ENCODE results near the gene GOLGA6L10. TPM values are rescaled to one million over a fixed set of nuclear protein-coding genes. Genes with fewer than 3 reads are reported as not detected.
"Not testable (repeated sequence)": the region's sequence is repeated elsewhere in the genome, so short reads cannot be mapped to it uniquely, and the experiment has no call there.

The GOLGA6L10 gene
- total RNA-seq, 2 experiments from 2014 or later: 0.95 to 1.1 TPM

GRCh38 chr15:82335006-82335405 lies 14.3 kb downstream of the GOLGA6L10 start:
- H3K27ac Mint-ChIP-seq; H3K27me3 Mint-ChIP-seq; DNase-seq; H3K4me1 Mint-ChIP-seq; POLR2A ChIA-PET; H3K9me3 Mint-ChIP-seq; CTCF ChIA-PET; H3K4me3 Mint-ChIP-seq; H3K36me3 Mint-ChIP-seq (ENCODE audit: low read depth): not testable (repeated sequence)

GRCh38 chr15:82334554-82334932 lies 14.7 kb downstream of the GOLGA6L10 start:
- DNase-seq; CTCF ChIA-PET; H3K4me3 Mint-ChIP-seq; H3K27ac Mint-ChIP-seq; H3K36me3 Mint-ChIP-seq (ENCODE audit: low read depth); H3K4me1 Mint-ChIP-seq; H3K9me3 Mint-ChIP-seq; POLR2A ChIA-PET; H3K27me3 Mint-ChIP-seq: not testable (repeated sequence)

- H3K27me3 Mint-ChIP-seq; H3K9me3 Mint-ChIP-seq; H3K36me3 Mint-ChIP-seq (ENCODE audit: low read depth); H3K27ac Mint-ChIP-seq; H3K4me3 Mint-ChIP-seq; POLR2A ChIA-PET; H3K4me1 Mint-ChIP-seq; DNase-seq; CTCF ChIA-PET: not testable (repeated sequence)
Observed at GRCh38 chr15:82333603-82334553, 15.4 kb downstream of the GOLGA6L10 start.

- H3K27me3 Mint-ChIP-seq; H3K9me3 Mint-ChIP-seq; CTCF ChIA-PET; H3K4me1 Mint-ChIP-seq; H3K36me3 Mint-ChIP-seq (ENCODE audit: low read depth); POLR2A ChIA-PET; H3K4me3 Mint-ChIP-seq; H3K27ac Mint-ChIP-seq; DNase-seq: not testable (repeated sequence)
Observed at GRCh38 chr15:82332711-82333602, 16.3 kb downstream of the GOLGA6L10 start.

- DNase-seq; CTCF ChIA-PET; H3K4me1 Mint-ChIP-seq; H3K9me3 Mint-ChIP-seq; H3K27ac Mint-ChIP-seq; H3K36me3 Mint-ChIP-seq (ENCODE audit: low read depth); H3K4me3 Mint-ChIP-seq; POLR2A ChIA-PET; H3K27me3 Mint-ChIP-seq: not testable (repeated sequence)
Observed at GRCh38 chr15:82331576-82332304, 17.5 kb downstream of the GOLGA6L10 start.

GRCh38 chr15:82330921-82331320 lies 18.4 kb downstream of the GOLGA6L10 start:
- H3K4me3 Mint-ChIP-seq; H3K27me3 Mint-ChIP-seq; POLR2A ChIA-PET; H3K9me3 Mint-ChIP-seq; DNase-seq; CTCF ChIA-PET; H3K27ac Mint-ChIP-seq; H3K36me3 Mint-ChIP-seq (ENCODE audit: low read depth); H3K4me1 Mint-ChIP-seq: not testable (repeated sequence)

GRCh38 chr15:82329039-82329438 lies 20.2 kb downstream of the GOLGA6L10 start:
- POLR2A ChIA-PET; H3K27me3 Mint-ChIP-seq; H3K4me1 Mint-ChIP-seq; H3K36me3 Mint-ChIP-seq (ENCODE audit: low read depth); DNase-seq; H3K9me3 Mint-ChIP-seq; H3K4me3 Mint-ChIP-seq; CTCF ChIA-PET; H3K27ac Mint-ChIP-seq: not testable (repeated sequence)

- H3K9me3 Mint-ChIP-seq; H3K4me1 Mint-ChIP-seq; H3K27ac Mint-ChIP-seq; H3K4me3 Mint-ChIP-seq; CTCF ChIA-PET; H3K36me3 Mint-ChIP-seq (ENCODE audit: low read depth); DNase-seq; POLR2A ChIA-PET; H3K27me3 Mint-ChIP-seq: not testable (repeated sequence)
Observed at GRCh38 chr15:82327372-82327771, 21.9 kb downstream of the GOLGA6L10 start.

GRCh38 chr15:82326896-82327295 lies 22.4 kb downstream of the GOLGA6L10 start:
- H3K27me3 Mint-ChIP-seq; H3K4me1 Mint-ChIP-seq; H3K27ac Mint-ChIP-seq; H3K4me3 Mint-ChIP-seq; CTCF ChIA-PET; H3K9me3 Mint-ChIP-seq; POLR2A ChIA-PET; DNase-seq; H3K36me3 Mint-ChIP-seq (ENCODE audit: low read depth): not testable (repeated sequence)

GRCh38 chr15:82325646-82326045 lies 23.6 kb downstream of the GOLGA6L10 start:
- CTCF ChIA-PET; H3K36me3 Mint-ChIP-seq (ENCODE audit: low read depth); H3K27me3 Mint-ChIP-seq; H3K4me1 Mint-ChIP-seq; H3K9me3 Mint-ChIP-seq; H3K4me3 Mint-ChIP-seq; DNase-seq; H3K27ac Mint-ChIP-seq; POLR2A ChIA-PET: not testable (repeated sequence)

GRCh38 chr15:82324831-82325230 lies 24.4 kb downstream of the GOLGA6L10 start:
- CTCF ChIA-PET; H3K27ac Mint-ChIP-seq; POLR2A ChIA-PET; H3K4me3 Mint-ChIP-seq; H3K4me1 Mint-ChIP-seq; H3K27me3 Mint-ChIP-seq; H3K36me3 Mint-ChIP-seq (ENCODE audit: low read depth); DNase-seq; H3K9me3 Mint-ChIP-seq: not testable (repeated sequence)

GRCh38 chr15:82322488-82322887 lies 26.8 kb downstream of the GOLGA6L10 start:
- H3K4me3 Mint-ChIP-seq; H3K9me3 Mint-ChIP-seq; H3K27me3 Mint-ChIP-seq; CTCF ChIA-PET; H3K27ac Mint-ChIP-seq; H3K36me3 Mint-ChIP-seq (ENCODE audit: low read depth); POLR2A ChIA-PET; H3K4me1 Mint-ChIP-seq; DNase-seq: not testable (repeated sequence)

- H3K9me3 Mint-ChIP-seq; H3K4me1 Mint-ChIP-seq; POLR2A ChIA-PET; H3K36me3 Mint-ChIP-seq (ENCODE audit: low read depth); DNase-seq; H3K4me3 Mint-ChIP-seq; H3K27ac Mint-ChIP-seq; H3K27me3 Mint-ChIP-seq; CTCF ChIA-PET: not testable (repeated sequence)
Observed at GRCh38 chr15:82320861-82321260, 28.4 kb downstream of the GOLGA6L10 start.

All from activated CD4-positive, alpha-beta memory T cell treated with anti-CD3 and anti-CD28 coated beads, Interleukin-2, amount 10 ng/mL, durations not matched to agents 7 days and 5 days (primary cell).